ENCODE data around the gene LHX3.

DNA sequence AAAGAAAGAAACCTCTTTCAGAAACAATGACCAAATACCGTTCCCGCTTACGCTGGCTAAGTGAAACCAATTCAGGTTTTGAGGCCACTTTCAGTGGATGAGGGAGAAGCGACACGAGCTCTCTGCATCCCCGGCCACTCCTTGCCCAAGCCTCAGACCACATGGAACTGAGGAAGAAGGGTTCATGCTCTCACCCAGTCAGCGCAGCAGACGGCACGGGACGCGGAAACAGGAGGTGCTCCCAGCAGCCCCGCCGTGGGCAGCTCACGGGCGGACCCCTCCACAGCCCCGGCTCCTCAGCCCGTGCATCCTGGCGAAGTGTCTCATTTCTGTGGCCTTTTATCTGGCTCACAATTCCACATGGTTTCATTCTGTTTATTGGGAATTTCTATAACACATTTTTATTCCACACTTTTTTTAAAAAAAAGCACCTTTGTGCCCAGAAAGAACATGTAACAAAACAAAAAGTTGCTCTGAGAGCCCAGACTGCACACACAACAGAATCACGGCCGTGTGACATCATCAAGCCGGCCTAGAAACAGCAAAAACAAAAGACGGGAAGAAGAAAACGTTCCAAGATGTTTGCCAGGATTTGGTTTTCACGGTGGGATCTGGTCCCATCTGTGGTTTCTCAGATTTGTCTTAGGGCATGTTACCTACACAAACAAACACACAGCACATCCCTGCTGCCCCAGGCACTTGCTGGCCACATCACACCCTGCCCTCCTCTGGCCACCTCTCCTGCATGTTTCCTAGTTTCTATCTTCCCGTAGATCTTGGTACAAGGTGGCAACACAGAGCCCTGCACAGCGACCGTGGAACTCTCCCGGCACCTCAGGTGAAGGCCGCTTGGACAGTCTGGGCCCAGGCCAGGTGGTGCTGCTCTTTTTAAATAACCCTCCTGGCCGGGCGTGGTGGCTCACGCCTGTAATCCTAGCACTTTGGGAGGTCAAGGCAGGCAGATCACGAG is 24.5 kb upstream of the LHX3 start:
- TF ChIP-seq, protein P1, sequence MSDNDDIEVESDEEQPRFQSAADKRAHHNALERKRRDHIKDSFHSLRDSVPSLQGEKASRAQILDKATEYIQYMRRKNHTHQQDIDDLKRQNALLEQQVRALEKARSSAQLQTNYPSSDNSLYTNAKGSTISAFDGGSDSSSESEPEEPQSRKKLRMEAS (IDR thresholded peaks at IDR 0.05; ENCODE audit: low read depth, low read length) = no peak
- TF ChIP-seq, protein P2, sequence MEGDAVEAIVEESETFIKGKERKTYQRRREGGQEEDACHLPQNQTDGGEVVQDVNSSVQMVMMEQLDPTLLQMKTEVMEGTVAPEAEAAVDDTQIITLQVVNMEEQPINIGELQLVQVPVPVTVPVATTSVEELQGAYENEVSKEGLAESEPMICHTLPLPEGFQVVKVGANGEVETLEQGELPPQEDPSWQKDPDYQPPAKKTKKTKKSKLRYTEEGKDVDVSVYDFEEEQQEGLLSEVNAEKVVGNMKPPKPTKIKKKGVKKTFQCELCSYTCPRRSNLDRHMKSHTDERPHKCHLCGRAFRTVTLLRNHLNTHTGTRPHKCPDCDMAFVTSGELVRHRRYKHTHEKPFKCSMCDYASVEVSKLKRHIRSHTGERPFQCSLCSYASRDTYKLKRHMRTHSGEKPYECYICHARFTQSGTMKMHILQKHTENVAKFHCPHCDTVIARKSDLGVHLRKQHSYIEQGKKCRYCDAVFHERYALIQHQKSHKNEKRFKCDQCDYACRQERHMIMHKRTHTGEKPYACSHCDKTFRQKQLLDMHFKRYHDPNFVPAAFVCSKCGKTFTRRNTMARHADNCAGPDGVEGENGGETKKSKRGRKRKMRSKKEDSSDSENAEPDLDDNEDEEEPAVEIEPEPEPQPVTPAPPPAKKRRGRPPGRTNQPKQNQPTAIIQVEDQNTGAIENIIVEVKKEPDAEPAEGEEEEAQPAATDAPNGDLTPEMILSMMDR (IDR thresholded peaks at IDR 0.05; ENCODE audit: low read depth, low read length) = no peak
- TF ChIP-seq POLR2A (IDR thresholded peaks at IDR 0.05; ENCODE audit: extremely low read depth, insufficient read length) = no peak

All from NB4 (cell line).